NCI-H748 (cell line): ENCODE data around the gene ANKRD6.

Source experiments
- DNase-seq: peaks from one replicate; lab custom pipeline; 2025; ENCODE audit not compliant: unreplicated experiment; lab: John Stamatoyannopoulos, UW

Gene ANKRD6

DNA sequence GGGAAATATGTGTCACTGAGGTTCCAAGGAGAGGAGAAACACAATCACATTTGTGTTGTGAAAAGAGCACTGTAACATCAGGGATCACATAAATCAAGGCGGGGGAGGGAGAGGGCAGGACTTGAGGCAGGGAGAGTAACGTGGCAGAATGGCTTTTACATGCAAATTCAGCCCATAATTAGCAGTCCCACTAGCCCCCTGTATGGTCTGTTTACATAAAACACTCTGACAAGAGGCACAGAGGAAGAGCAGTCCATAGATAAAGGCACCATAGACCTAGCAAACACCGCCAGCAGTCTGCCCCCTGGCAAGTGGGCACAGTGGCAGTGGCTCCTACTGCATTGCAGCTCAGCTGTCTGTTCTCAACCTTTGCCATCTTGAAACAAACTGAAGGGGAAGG is 122.9 kb downstream of the ANKRD6 start:
- peak; percentile 90 for DNase-seq

GRCh38 chr6:89559487-89559886 is 126.5 kb downstream of the ANKRD6 start:
- DNase-seq: no peak

DNA sequence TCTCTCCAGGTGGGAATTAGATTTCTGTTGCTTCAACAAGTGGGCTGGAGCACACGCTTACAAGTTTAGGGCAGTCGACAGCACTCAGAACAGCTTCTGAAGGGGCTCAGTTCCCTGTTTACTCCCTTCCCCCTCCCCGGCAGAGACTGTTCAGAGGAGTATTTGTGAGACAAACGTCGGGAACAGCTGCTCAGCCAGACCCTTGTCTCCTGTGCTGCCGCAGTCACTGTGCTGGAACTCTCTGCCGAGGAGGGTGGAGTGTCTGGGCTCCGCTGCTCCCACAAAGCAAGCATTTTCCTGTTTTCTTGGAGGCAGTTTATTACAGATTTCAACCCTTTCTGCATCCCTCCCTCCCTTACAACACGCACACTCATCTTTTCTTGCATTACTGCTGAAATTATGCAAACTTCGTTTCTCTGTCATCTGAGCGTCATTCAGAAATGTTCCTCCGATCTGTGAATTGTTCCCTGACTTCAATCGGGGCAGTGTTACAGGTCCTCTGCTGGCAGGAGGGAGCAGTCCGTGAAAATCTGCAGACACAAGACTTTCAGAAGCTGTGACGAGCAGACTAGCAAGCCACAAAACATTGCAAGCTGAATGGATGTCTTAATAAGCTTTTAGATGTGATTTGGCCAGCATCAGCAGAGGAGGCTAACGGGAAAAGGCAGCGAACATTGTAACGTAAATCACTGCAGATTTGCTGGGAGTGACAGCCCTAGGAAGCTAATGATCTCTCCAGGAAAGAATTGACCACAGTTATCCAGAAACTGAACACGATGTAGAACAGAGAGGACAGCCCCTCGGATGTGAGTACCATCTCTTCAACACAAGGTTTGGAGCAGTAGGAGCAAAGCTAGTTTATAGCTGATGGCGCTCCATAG is 129.4 kb downstream of the ANKRD6 start:
- no peak for DNase-seq

- DNase-seq: no peak
Observed at GRCh38 chr6:89563866-89564265, 130.9 kb downstream of the ANKRD6 start.

- peak; percentile 92 for DNase-seq
Observed at GRCh38 chr6:89564752-89565427, 131.9 kb downstream of the ANKRD6 start.

DNA sequence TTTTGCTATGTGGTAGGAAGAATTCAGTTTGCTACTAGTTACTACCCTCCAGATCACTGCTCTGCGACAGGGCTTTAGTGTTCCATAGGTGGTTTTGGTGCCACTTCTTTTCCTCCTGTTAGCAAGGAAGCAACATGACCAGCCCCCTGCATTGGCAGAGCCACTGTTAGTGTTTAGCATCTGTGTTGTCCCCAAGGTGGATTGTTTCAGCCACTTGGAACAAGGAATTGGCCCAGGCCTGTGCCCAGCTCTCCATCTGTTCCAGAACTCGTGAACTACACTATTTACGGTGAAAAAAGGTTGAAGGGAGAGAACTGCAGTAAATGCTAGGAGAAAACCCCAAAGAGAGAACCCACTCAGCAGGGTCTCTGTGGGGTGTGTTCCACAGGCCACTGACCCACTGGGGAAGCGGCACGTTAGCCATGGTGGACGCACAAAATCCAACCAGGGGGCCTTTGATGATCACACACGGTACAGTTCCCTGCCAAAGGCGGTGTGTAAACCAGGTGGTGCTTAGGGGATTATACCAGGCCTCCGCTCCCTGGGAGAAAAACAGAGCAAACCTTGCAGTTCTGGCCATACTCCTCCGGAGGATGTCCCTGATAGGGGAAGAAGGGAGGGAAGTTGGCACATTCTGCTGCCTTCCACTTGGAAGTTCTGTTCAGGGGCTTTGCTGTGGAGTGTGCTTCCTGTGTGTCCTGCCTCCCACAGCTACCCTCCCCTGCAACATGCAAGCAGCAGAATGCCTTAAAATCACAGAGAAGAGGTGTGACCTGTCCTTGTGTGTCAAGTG is 133.3 kb downstream of the ANKRD6 start:
- DNase-seq: peak; percentile 66

DNA sequence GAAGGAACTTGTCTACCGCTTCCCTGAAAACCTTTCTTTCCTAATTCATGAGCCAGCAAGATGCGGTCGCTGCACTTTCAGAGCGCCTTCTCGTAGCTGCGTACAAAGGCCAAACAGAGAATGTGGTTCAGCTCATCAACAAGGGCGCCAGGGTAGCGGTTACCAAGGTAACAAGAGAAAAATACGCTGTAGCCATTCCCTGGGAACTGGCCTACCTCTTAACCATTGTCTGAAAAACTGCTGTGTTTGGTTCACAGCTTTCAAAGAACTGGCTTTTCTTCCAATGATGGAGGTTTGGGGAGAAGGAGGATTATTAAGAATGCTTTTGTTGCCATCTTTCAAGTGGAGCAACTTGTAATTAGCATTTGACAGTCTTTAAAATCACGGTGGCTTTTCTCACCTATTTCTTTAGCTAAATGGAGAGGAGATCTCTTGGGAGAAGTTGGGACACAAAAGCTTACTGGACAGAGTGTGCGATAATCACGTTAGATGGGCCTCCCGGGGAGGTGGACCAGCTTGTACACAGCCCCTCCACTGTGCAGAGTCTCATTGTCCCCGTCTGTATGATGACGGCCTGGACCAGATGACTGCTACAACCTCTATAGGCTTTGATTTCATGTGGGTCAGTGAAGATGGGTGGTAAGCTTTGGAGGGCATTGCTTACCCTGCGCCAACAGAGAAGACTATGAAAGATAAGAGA is 134.1 kb downstream of the ANKRD6 start:
- DNase-seq: peak; percentile 94

GRCh38 chr6:89567630-89568390 is 134.9 kb downstream of the ANKRD6 start:
- peak; percentile 29 for DNase-seq

GRCh38 chr6:89574910-89575561 is 142.1 kb downstream of the ANKRD6 start:
- DNase-seq: no peak

DNA sequence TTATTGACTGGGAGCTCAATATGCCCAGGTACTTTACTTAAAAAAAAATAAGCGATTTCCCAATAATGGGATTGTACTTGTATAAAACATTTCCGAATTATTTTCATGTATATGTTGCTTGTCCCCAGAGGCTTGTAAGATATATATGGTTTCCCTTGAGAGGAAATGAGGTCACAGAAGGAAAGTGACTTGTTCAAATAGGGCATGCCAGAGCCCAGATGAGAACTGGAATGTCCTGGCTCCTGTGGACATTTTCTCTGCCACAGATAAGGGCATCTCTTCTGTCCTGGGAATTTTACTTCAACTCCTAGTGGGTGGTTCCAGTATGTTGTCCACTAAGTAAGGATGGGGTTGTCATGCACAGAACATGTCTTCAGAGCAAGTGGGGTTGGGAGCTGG is 142.6 kb downstream of the ANKRD6 start:
- no peak for DNase-seq

GRCh38 chr6:89580997-89581666 is 148.2 kb downstream of the ANKRD6 start:
- peak; percentile 22 for DNase-seq

- peak; percentile 86 for DNase-seq
Observed at GRCh38 chr6:89581689-89582088, 148.7 kb downstream of the ANKRD6 start.

DNA sequence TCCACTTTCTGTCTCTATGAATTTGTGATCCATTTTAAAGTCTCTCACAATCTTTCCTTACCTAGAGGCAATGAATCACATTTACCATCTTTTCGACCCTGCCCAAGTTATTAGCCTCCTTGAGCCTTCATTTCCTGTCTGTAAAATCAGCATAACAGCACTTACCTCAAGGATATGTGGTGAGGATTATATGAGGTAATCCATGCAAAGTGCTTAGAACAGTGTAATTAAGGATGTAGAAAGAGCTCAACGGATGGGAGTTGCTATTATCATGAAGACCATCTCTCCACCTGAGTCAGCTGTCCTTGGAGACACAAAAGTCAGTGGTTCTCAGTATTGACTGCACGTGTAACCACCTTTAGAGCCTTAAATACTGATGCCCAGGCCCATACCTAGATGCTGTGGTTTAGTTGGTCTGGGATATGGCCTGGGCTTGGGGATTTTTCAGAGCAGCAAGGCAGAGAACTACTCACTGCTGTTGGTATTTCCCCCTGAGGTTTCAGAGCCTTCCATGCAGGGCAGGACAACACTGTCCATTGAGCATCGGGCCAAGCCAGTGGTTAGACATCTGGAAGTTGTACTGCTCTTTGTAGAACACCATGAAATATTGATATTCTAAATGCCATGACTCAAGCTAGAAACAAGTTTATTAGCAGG is 149.8 kb downstream of the ANKRD6 start:
- no peak for DNase-seq

DNA sequence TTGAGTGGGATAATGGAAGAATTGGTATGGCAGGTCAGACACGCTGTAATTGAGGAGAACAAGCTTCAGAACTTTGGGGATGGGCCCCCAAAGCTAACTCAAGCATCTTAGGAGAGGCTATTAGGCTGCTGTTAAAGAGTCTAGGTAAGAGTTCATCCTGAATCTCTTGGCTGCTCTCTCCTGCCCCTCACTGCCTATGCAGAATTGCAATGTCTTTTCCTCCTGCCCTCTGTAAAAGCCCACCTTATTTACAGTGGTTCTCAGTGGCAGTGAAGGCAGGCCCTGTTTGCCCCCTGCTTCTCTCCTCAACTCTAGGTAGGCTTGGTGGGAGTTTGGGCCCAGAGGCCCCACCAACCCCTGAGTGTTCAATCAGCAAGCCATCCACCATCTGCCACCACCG is 150.6 kb downstream of the ANKRD6 start:
- DNase-seq: no peak

GRCh38 chr6:89584539-89584938 is 151.6 kb downstream of the ANKRD6 start:
- no peak for DNase-seq

DNA sequence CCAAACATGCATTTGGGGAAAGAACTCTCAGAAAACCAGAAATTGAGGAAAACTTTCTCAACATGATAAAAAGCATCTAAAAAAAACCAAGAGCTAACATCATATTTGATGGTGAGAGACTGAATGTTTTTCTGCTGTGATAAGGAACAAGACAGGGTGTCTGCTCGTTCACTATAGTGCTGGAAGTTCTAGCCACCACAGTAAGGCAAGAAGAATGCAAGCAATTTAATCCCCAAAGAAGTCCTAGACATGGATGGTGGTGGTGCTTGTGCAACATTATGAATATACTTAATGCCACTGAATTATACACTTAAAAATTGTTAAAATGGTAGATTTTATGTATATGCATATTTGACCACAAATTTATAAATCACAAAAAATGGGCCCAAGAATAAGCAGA is 152.2 kb downstream of the ANKRD6 start:
- no peak for DNase-seq

DNA sequence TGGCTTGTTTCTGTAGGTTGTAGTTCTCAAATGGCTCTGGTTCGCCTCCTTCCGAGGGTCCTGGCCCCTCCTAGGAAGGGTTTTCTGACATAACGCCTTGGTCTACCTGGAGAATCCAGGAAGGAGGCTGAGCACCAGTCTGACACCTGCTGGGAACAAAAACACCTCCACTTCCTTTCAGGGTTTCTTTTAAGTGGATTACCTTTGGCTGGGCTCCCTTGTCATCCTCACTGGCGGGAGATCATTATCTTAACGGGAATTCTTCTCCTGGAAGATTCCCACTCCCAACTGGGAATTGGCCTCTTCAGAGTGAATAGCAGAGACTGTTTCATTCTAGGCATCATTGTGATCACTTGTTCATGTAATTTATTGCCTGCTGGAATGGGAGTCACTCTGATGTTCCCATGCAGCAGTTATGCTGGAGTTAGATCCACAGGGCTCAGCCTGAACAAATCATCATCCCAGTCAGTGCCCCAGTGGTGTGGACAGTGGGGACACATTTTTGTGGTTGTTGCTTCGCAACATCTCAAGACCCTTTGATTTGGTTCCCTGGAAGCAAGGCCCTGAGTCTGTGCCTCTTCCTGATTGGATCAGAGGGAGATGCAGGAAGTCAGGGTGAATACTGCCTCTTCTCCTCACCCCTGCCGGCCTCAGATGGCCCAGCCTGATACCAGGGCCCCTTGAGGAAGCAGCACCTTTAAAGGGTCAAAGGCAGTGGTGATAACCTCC is 156.5 kb downstream of the ANKRD6 start:
- DNase-seq: peak; percentile 15

DNA sequence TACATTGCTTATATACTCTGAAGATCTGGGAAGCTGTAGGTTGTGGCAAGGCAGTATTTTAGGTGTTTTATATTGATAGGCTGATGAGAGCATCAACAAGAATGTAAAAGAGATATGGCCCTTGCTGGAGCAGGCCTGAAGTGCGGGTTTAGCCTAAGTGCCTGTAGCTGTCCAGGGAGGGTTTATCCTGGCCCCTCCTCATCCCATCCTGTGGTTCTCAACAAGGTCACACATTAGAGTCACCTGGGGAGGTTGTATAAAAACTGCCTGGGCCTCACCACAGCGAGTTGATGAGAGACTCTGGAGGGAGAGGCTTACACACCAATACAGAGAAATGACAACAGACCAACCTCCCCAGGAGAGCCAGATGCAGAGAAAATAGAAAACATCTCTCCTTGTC is 157.2 kb downstream of the ANKRD6 start:
- DNase-seq: no peak
